C4-2B (cell line): ENCODE results near the gene TMEM229B.

ENCODE experiments used
- H3K27ac ChIP-seq: fragments of 450-650 bp; 2 replicates; pipeline ENCODE4 v1.5.1; 2017
- ZFX ChIP-seq: fragments of 450-650 bp; IDR thresholded peaks from 2 replicates; pipeline ENCODE4 v1.6.1; 2017
- TF ChIP-seq, protein P1 (sequence below): fragments of 450-650 bp; conservative IDR thresholded peaks from 2 replicates; pipeline ENCODE4 v1.5.1; 2017; ENCODE audit warnings: mild to moderate bottlenecking

The TMEM229B gene

DNA sequence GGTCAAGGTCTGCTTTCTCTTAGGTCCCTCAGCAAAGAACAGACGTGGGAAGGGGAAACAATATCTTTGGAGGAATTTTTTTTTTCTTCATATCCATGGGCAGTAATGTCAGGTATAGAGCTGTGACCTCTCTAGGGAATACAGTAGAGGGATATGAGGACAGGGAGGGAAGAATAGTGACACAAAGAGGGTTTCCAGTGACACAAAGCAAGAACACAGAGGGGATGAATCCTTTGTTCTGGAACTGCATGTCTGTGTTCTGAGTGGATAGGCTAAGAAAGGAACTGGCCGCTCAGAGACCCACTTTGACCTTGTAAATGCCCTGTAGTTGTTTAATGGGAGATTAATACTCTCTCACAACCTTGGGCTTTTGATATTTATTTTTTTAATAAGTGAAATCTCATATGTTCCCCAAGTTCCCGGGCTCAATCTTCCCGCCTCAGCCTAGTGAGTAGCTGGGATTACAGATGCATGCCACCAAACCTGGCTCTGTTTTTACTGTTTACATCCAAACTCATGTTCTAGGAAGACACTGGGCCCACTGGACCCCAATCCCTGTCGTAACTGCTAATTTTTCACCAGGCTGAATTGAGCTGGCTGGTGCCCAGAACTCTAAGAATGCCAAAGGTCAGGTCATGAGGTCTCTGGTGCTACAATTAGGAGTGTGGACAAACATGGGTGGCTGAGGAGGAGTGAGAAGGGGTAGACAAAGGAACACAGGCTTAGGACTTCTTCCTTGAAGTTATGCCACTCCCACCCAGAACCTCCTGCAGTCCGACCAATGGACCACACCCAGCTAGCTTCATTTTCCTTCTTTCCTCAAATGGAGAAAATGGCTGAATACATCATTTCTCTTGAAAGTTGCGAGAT lies 35.5 kb upstream of the TMEM229B start:
- TF ChIP-seq, protein P1, sequence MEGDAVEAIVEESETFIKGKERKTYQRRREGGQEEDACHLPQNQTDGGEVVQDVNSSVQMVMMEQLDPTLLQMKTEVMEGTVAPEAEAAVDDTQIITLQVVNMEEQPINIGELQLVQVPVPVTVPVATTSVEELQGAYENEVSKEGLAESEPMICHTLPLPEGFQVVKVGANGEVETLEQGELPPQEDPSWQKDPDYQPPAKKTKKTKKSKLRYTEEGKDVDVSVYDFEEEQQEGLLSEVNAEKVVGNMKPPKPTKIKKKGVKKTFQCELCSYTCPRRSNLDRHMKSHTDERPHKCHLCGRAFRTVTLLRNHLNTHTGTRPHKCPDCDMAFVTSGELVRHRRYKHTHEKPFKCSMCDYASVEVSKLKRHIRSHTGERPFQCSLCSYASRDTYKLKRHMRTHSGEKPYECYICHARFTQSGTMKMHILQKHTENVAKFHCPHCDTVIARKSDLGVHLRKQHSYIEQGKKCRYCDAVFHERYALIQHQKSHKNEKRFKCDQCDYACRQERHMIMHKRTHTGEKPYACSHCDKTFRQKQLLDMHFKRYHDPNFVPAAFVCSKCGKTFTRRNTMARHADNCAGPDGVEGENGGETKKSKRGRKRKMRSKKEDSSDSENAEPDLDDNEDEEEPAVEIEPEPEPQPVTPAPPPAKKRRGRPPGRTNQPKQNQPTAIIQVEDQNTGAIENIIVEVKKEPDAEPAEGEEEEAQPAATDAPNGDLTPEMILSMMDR: no peak
- TF ChIP-seq ZFX: no peak
- H3K27ac ChIP-seq: no peak overlapping the region

DNA sequence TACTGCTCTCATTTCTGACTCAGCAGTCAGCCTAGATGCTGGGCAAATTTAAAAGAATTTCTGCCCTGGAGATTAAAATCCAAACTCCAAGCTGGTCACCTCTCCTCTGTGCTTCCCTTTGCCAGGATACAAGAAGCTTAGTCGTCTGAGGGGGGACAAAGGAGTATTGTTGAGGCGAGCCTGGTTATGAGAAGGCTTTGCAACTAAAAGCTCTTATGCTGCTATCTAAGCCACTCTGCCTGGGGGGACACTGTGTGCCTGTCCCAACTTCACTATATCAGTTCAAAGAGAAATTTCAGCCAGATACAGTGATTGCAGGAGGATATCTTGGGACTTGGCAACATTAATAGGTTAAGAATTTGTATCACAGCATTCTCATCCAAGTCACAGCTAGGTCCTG lies 33.7 kb upstream of the TMEM229B start:
- no peak for TF ChIP-seq ZFX
- TF ChIP-seq, protein P1: no peak
- no peak overlapping the region for H3K27ac ChIP-seq

DNA sequence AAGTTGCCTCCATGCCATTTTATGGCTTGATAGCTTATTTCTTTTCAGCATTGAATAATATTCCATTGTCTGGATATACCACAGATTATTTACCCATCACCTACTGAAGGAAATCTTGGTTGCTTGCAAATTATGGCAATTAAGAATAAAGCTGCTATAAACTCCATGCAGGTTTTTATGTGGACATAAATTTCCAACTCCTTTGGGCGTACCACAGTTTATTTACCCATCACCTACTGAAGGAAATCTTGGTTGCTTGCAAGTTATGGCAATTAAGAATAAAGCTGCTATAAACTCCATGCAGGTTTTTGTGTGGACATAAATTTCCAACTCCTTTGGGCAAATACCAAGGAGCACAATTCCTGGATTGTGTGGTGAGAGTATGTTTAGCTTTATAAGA lies 32.0 kb upstream of the TMEM229B start:
- TF ChIP-seq ZFX: no peak
- TF ChIP-seq, protein P1: no peak
- no peak overlapping the region for H3K27ac ChIP-seq

DNA sequence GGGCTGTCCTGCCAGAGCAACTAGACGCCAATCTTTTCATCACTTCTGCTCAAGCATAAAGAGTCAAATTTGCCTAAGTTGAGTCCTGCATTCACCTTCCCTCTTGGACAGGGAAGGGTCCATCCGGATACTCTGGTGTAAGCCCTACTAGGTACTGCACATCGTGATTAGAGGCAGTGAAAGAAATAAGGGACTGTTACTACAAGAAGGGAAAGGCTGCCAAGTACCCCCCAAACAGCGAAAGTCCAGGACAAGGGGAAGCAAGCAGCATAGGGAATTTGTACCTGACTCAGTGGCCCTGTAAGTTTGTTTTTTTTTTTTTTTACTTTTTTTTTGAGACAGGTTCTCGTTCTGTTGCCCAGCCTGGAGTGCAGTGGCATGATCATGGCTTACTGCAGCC lies 30.9 kb upstream of the TMEM229B start:
- TF ChIP-seq, protein P1: no peak
- TF ChIP-seq ZFX: no peak
- no peak overlapping the region for H3K27ac ChIP-seq

DNA sequence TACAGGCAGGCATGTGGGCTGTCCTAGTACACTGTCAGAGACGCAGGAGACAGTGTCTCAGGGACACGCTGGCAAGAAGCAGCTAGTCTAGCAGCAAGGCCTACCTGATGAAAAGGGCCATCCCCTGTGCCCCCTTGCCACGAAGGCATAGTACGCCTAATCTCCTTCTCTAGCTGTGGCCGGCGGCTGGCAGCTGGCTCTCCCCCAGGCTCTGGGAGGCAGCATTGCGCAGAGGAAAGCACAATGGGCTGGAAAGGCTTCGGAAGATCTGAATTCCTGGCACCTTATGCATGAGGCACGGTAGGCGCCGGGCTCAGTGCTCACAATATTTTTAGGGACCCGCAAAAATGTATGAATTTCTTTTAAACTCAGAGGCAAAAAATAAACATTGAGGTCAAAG lies 28.6 kb upstream of the TMEM229B start:
- TF ChIP-seq ZFX: no peak
- TF ChIP-seq, protein P1: no peak; the same call in 1 of the 2 replicates
- H3K27ac ChIP-seq: no peak overlapping the region

DNA sequence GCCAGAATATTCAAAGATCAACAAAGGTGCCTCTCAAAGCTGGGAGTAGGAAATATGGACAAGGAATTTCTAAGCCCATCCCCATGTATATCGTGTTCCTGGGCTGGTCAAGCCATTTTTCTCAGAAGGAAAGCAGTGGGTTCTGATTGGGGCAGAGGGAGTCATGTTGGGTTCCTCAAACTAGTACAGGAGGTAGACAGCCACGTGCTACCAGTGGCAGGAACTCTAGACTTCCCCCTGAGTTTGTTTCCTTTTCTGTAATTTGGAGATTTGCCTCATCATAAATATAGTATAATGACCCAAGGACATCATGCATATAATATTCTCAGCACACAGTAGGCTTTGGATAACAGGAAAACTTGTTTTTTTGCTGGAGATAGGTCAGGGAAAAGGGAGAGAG lies 28.2 kb upstream of the TMEM229B start:
- no peak overlapping the region for H3K27ac ChIP-seq
- TF ChIP-seq, protein P1: no peak

DNA sequence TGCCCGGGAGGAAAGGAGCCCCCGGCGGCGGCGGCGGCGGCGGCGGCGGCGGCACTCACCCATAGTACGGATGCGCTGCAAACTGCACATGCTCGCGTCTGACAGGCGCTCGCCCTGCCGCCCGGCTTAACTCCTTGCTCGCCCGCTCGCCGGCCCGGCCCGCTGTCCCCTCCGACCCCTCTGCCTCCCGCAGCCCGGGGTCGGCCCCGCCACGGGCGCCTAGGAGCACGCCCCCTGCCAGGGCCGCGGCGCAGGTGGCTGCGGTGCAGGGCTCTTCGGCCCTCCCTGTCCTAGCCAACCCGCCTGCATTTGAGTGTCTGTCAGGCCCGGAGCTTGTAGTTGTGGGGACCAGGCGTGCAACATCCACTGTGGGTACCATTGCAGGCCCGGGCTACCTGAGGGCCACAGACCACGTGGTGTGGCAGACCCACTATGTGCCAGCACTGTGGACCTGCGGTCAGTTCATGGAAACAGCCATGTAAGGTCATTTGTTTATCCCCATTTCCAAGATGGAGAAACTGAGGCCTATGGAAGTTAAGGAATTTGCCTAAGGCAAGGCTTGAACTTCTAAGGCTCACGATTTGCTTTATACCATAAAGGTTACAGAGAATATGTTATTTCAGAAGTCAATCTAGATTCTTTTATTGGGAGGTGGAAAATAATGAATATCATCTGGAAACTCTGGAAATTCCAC lies 27.0 kb upstream of the TMEM229B start:
- peak overlapping the region; percentile 56 for H3K27ac ChIP-seq
- peak; percentile 54; the same call in 1 of the 2 replicates for TF ChIP-seq ZFX
- TF ChIP-seq, protein P1: no peak; the same call in 1 of the 2 replicates
